H9 (cell line): ENCODE results near the gene EXPH5. TPM values are rescaled to one million over a fixed set of nuclear protein-coding genes. Genes with fewer than 3 reads are reported as not detected.

Experiments used
- DNase-seq: peaks from one replicate; pipeline ENCODE4 v3.0.0-alpha.2; 2017
- H2AFZ ChIP-seq: one replicate; pipeline ENCODE4 v1.6.1; 2013; ENCODE audit warnings: mild to moderate bottlenecking, low read length, control low read depth, moderate library complexity
- H2AK5ac ChIP-seq: 2 replicates; pipeline ENCODE4 v1.6.1; 2013; ENCODE audit warnings: low read length, control low read depth, mixed read lengths; ENCODE audit not compliant: insufficient read length
- H2BK120ac ChIP-seq: one replicate; pipeline ENCODE4 v1.6.1; 2013; ENCODE audit warnings: low read depth, mild to moderate bottlenecking, low read length, control low read depth, inconsistent platforms; ENCODE audit not compliant: poor library complexity, severe bottlenecking
- H2BK12ac ChIP-seq: 2 replicates; pipeline ENCODE4 v1.6.1; 2013; ENCODE audit warnings: low read length, control low read depth, mixed read lengths, low read depth; ENCODE audit not compliant: insufficient read length
- H2BK15ac ChIP-seq: 2 replicates; pipeline ENCODE4 v1.6.1; 2013; ENCODE audit warnings: low read depth, low read length, control low read depth
- H2BK20ac ChIP-seq: one replicate; pipeline ENCODE4 v1.6.1; 2013; ENCODE audit warnings: low read depth, mild to moderate bottlenecking, low read length, control low read depth, inconsistent platforms; ENCODE audit not compliant: poor library complexity, severe bottlenecking
- H2BK5ac ChIP-seq: 2 replicates; pipeline ENCODE4 v1.6.1; 2013; ENCODE audit warnings: low read length, control low read depth, mixed read lengths; ENCODE audit not compliant: insufficient read length
- H3K14ac ChIP-seq: 2 replicates; pipeline ENCODE4 v1.6.1; 2013; ENCODE audit warnings: low read length, control low read depth; ENCODE audit not compliant: insufficient read depth
- H3K18ac ChIP-seq: 2 replicates; pipeline ENCODE4 v1.6.1; 2013; ENCODE audit warnings: low read depth, mild to moderate bottlenecking, mixed read lengths, low read length, control low read depth; ENCODE audit not compliant: insufficient read length
- H3K23ac ChIP-seq: 2 replicates; pipeline ENCODE4 v1.6.1; 2013; ENCODE audit warnings: low read length, control low read depth, mixed read lengths, low read depth; ENCODE audit not compliant: insufficient read length
- H3K23me2 ChIP-seq: 2 replicates; pipeline ENCODE4 v1.6.1; 2013; ENCODE audit warnings: low read depth, mild to moderate bottlenecking, mixed read lengths, low read length, control low read depth; ENCODE audit not compliant: insufficient read length, poor library complexity, severe bottlenecking
- H3K27ac ChIP-seq: 2 replicates; pipeline ENCODE4 v1.5.1; 2013; ENCODE audit warnings: low read length, control low read depth, mixed read lengths, low read depth; ENCODE audit not compliant: insufficient read length
- H3K27me3 ChIP-seq: 2 replicates; pipeline ENCODE4 v1.6.1; 2013; ENCODE audit warnings: low read length, control low read depth, inconsistent platforms; ENCODE audit not compliant: insufficient read depth
- H3K4ac ChIP-seq: 2 replicates; pipeline ENCODE4 v1.6.1; 2013; ENCODE audit warnings: low read depth, mild to moderate bottlenecking, control low read depth, inconsistent platforms, low read length, moderate library complexity
- H3K4me1 ChIP-seq: 2 replicates; pipeline ENCODE4 v1.6.1; 2013; ENCODE audit warnings: low read length, control low read depth, inconsistent platforms; ENCODE audit not compliant: insufficient read depth
- H3K4me2 ChIP-seq: 2 replicates; pipeline ENCODE4 v1.6.1; 2013; ENCODE audit warnings: low read length, control low read depth, mixed read lengths; ENCODE audit not compliant: insufficient read length, insufficient read depth
- H3K56ac ChIP-seq: 2 replicates; pipeline ENCODE4 v1.6.1; 2013; ENCODE audit warnings: low read depth, mild to moderate bottlenecking, mixed read lengths, low read length, control low read depth; ENCODE audit not compliant: insufficient read length
- H3K79me1 ChIP-seq: 2 replicates; pipeline ENCODE4 v1.6.1; 2013; ENCODE audit warnings: low read depth, mild to moderate bottlenecking, moderate library complexity, low read length, control low read depth, inconsistent platforms; ENCODE audit not compliant: insufficient read depth, poor library complexity, severe bottlenecking
- H3K79me2 ChIP-seq: 2 replicates; pipeline ENCODE4 v1.6.1; 2013; ENCODE audit warnings: low read length, control low read depth, inconsistent platforms; ENCODE audit not compliant: insufficient read depth
- H3K9ac ChIP-seq: 2 replicates; pipeline ENCODE4 v1.6.1; 2013; ENCODE audit warnings: low read length, control low read depth, mixed read lengths; ENCODE audit not compliant: insufficient read length; ENCODE audit errors: extremely low read depth
- H3K9me3 ChIP-seq: one replicate; pipeline ENCODE4 v1.6.1; 2013; ENCODE audit warnings: low read depth, low read length, inconsistent platforms; ENCODE audit not compliant: control insufficient read depth
- H3T11ph ChIP-seq: one replicate; pipeline ENCODE4 v1.6.1; 2013; ENCODE audit warnings: mild to moderate bottlenecking, low read length, control low read depth, inconsistent platforms
- H4K20me1 ChIP-seq: one replicate; pipeline ENCODE4 v1.6.1; 2013; ENCODE audit not compliant: control insufficient read depth, insufficient read length, insufficient read depth
- H4K5ac ChIP-seq: 2 replicates; pipeline ENCODE4 v1.6.1; 2013; ENCODE audit warnings: low read depth, mild to moderate bottlenecking, mixed read lengths, low read length, control low read depth; ENCODE audit not compliant: insufficient read length
- H4K8ac ChIP-seq: replicated peaks from 2 replicates; pipeline ENCODE4 v1.6.1; 2013; ENCODE audit warnings: low read length, control low read depth, mixed read lengths, low read depth; ENCODE audit not compliant: insufficient read length
- H4K91ac ChIP-seq: 2 replicates; pipeline ENCODE4 v1.6.1; 2013; ENCODE audit warnings: low read depth, mild to moderate bottlenecking, moderate library complexity, mixed read lengths, low read length, control low read depth; ENCODE audit not compliant: insufficient read length
- H3K27ac Mint-ChIP-seq, 3 experiments: 2 replicates in 2 of 3; 3 replicates in 1 of 3; pipeline ENCODE4 v1.8.0; 2020 to 2021; ENCODE audit warnings: mixed read lengths in 3 of 3, mild to moderate bottlenecking in 1 of 3, moderate library complexity in 1 of 3
- H3K27me3 Mint-ChIP-seq: 2 replicates; pipeline ENCODE4 v1.8.0; 2021; ENCODE audit warnings: low read depth, mild to moderate bottlenecking, moderate library complexity, mixed read lengths
- H3K36me3 Mint-ChIP-seq, 3 experiments: 2 replicates in 2 of 3; 3 replicates in 1 of 3; pipeline ENCODE4 v1.8.0; 2020 to 2021; ENCODE audit warnings: low read depth in 3 of 3, mixed read lengths in 3 of 3; ENCODE audit not compliant: insufficient read depth in 1 of 3
- H3K4me1 Mint-ChIP-seq, 2 experiments: 2 replicates each; pipeline ENCODE4 v1.8.0; 2020; ENCODE audit warnings: mixed read lengths in 2 of 2
- H3K4me3 Mint-ChIP-seq, 2 experiments: 2 replicates in 1 of 2; 3 replicates in 1 of 2; pipeline ENCODE4 v1.8.0; 2020 to 2021; ENCODE audit warnings: mild to moderate bottlenecking in 2 of 2, mixed read lengths in 2 of 2, moderate library complexity in 1 of 2
- H3K9me3 Mint-ChIP-seq, 2 experiments: 2 replicates in 1 of 2; 3 replicates in 1 of 2; pipeline ENCODE4 v1.8.0; 2020; ENCODE audit warnings: mild to moderate bottlenecking in 2 of 2, mixed read lengths in 2 of 2, moderate library complexity in 1 of 2
- CTCF ChIP-seq: fragments of 200-600 bp; sonication (generic); conservative IDR thresholded peaks from 3 replicates; pipeline ENCODE4 v1.8.0; 2021; ENCODE audit warnings: antibody characterized with exemption, mild to moderate bottlenecking
- WGBS: extraction: QIAGEN DNeasy Blood & Tissue Kit; methylation state at CpG from one replicate; pipeline ENCODE4 v1.1.7; 2013; ENCODE audit warnings: missing lambda C conversion rate, low lambda C conversion rate, mixed read lengths; ENCODE audit not compliant: insufficient read length; ENCODE audit errors: extremely low coverage; 5-methylcytosine and 5-hydroxymethylcytosine counted together
- total RNA-seq: library from RNA; stranded (reverse); gene quantifications from 2 replicates; pipeline ENCODE4 v1.2.1, GENCODE V29; 2021

EXPH5 gene
- total RNA-seq, 1 experiment from 2014 or later, result 3.1 TPM

DNA sequence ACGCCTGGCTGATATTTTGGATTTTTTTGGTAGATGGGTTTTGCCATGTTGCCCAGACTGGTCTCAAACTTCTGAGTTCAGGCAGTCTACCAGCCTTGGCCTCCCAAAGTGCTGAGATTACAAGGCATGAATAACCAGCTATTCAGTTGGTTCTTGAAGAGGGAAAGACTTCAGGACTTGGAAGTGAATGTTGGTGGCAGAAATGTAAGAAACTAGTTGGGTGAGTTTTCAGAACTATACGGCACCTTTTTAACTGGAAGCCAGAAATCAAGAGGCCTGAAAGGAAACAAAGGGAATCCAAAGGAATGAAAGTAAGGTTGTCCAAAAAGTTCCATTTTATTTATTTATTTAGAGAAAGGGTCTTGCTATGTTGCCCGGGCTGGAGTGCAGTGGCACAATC lies 98.2 kb downstream of the EXPH5 start:
- no peak overlapping the region for H3K23ac ChIP-seq
- H2AK5ac ChIP-seq, result no peak overlapping the region
- H2AFZ ChIP-seq, result no peak overlapping the region
- no peak overlapping the region for H3K9ac ChIP-seq
- peaks cover 0 to 1% (median 0%) of the 10 kb centered on the region in 3 experiments; a peak in 1 of 7 replicates for H3K36me3 Mint-ChIP-seq
- no peak overlapping the region for H3K14ac ChIP-seq
- H3K4me3 Mint-ChIP-seq, result no peak overlapping the region
- no peak for TF ChIP-seq CTCF
- no peak overlapping the region for H2BK15ac ChIP-seq
- H3K79me1 ChIP-seq, result no peaks in the 10 kb centered on the region
- H3K4me1 ChIP-seq, result no peaks in the 10 kb centered on the region; the same call in none of the 2 replicates
- H2BK20ac ChIP-seq, result no peak overlapping the region
- no peaks in the 10 kb centered on the region; a peak in 1 of 5 replicates for H3K9me3 Mint-ChIP-seq
- no peak overlapping the region for H3K27ac Mint-ChIP-seq
- H3K27me3 ChIP-seq, result no peaks in the 10 kb centered on the region
- no peak overlapping the region for H2BK12ac ChIP-seq
- no peak overlapping the region for H4K5ac ChIP-seq
- H3K27me3 Mint-ChIP-seq, result peaks cover 7% of the 10 kb centered on the region
- H3K9me3 ChIP-seq, result no peaks in the 10 kb centered on the region
- H4K20me1 ChIP-seq, result no peaks in the 10 kb centered on the region
- no peaks in the 10 kb centered on the region for H3K79me2 ChIP-seq
- H4K91ac ChIP-seq, result no peak overlapping the region
- no peak overlapping the region for H4K8ac ChIP-seq
- H2BK5ac ChIP-seq, result no peak overlapping the region
- H3T11ph ChIP-seq, result no peak overlapping the region
- no peak overlapping the region for H2BK120ac ChIP-seq
- peaks cover 13 to 22% of the 10 kb centered on the region in 2 experiments for H3K4me1 Mint-ChIP-seq
- no peak for DNase-seq
- no CpG with 5 or more reads among the region's 3 CpGs for WGBS
- H3K4me2 ChIP-seq, result no peak overlapping the region
- no peak overlapping the region for H3K56ac ChIP-seq
- H3K4ac ChIP-seq, result no peak overlapping the region
- no peak overlapping the region for H3K18ac ChIP-seq
- no peak overlapping the region for H3K27ac ChIP-seq
- peaks cover 14% of the 10 kb centered on the region for H3K23me2 ChIP-seq
